Measurements from ENCODE around the gene ELMO1.

Gene ELMO1

GRCh38 chr7:37110660-37111424 lies 337.8 kb downstream of the ELMO1 start:
- DNase-seq, result no peak

GRCh38 chr7:37109843-37110242 lies 338.8 kb downstream of the ELMO1 start:
- DNase-seq, result no peak

DNA sequence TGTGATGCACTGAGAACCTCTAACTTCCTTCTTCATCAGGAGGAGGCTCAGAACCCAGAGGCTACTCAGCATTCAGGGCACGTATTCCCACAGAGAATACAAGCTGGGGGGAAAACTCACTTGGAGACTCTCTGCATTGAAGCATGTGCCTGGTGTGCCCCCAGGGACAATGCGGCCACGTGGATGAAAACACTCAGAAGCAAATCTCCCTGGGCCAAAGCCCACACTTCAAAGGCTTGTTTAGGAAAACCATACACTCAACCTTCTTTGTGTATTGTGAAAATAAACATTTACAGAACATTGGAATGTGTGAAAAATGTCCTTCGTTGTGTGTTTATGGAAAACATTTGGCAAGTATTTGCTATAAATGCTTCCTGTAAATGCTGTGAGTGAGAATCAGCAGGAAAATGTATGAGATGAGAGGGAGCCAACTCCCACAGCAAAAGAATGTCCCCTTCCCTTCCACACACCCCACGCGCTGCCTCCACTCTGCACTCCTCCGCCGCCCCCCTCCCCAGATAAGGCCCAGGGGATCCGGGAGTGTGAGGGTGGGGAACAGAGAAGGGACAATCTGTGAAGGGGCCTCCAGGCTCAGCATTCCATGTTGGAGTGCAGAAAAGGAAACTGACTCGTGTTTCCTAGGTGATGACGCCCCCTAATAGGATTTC lies 339.5 kb downstream of the ELMO1 start:
- peak; percentile 17 for DNase-seq

DNA sequence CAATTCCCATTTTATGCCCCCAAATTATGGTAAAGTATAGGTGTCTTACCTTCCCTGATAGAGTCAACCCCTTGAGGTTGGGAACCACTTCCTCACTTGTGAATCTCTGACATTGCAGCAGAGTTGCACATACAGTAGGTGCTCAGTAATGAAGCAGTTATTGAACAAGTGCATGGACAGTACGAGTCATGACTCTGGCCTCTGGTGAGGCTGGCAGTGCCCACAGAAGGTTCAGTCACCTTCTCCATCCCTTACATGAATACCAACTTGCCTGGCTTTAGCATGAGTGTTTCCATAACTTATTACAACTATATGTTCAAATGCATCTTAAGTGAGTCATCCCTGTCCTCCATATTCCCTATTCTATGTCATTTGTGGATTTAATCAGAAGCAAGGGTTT lies 340.0 kb downstream of the ELMO1 start:
- DNase-seq, result no peak

DNA sequence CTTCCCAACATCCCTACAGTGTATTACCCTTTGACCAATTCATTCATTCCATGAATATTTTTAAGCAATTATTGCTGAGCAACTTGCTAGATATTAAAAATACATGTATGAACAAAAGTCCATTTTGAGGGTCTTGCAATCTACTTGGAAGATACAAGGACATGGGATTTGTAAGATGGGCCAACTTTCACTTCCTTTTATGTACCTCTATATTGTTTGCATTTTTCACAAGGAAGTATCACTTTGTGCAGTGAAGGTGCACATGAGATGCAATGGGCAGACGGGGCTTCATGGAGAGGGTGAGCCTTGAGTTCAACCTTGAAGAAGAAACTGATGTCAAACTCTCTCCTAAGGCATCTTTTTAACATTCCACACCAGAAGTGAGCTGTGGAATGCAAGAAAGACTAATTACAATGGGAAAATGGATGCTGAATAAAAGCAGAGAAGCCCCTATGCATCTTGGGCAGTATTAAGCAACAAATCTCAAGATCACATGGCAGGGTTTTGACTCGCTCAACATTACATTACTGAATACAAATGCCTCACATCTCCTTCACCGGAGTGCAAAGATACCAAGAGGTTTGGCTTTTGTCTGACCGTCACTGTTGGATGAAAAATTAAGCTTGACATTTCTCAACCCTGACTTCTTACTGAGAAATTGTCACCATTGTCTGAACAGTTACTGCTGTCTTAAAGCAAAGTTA lies 341.5 kb downstream of the ELMO1 start:
- no peak for DNase-seq

DNA sequence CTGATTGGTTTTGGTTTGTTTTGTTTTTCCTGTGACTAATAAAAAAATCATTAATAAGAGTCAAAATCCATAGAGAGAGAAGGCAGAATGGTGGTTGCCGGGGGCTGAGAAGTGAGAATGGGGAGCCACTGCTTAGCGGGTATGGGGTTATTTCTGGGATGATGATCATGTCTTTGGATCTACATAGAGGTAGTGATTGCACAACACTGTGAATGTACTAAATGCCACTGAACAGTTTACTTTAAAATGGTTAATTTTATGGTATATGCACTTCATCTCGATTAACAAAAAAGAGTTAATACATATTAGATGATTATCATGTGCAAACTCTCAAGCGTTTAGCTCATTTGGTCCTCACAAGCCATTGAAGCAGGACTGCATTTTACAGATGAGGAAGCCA lies 342.9 kb downstream of the ELMO1 start:
- DNase-seq, result no peak

- no peak for DNase-seq
Measured at GRCh38 chr7:37104822-37105518, 343.7 kb downstream of the ELMO1 start.

GRCh38 chr7:37102518-37103137 lies 346.0 kb downstream of the ELMO1 start:
- no peak for DNase-seq

DNA sequence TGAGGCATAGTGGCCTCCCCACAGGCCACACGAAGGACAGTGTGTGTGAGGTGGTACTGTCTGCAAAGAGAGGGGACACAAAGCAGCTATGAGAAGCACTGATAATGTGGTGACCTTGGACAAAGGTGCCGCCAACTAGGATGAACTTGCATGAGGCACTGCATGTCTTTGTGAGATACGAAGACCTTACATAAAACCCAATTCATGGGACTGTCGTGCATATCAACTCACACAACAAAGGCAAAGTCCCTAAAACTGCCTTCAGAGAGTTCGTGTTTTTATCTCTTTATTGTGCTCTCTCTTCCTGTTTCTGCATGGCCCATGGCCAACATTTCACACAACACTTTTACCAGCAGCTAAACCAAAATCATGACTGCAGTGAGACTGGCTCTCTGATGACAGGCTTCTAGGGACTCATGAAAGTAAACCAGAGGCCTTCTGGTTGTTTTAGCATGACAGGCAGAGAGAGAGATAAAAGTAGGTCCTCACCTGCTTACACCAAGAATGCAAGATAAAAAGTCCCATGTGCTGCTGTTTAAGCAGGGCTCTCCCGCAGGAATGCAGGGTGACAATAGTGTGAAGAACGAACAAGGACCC lies 347.8 kb downstream of the ELMO1 start:
- DNase-seq, result no peak

DNA sequence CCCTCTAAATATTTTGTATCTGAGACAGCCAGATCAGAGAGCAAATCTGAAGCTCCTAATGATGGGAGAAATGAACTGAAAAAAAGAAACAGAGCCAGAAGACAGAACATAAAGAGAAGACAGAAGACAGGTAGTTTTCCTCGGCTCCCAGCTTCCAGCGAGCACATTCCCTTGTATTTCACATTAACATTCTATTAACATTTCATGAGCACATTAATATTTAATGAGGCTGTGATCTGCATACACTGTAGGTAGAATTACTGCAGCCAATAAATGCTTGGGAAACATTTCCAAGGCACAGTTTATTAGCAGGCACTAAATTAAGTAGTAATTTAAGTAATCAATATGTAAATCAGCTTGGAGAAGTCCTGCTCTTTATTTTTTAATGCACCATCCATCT lies 349.9 kb downstream of the ELMO1 start:
- DNase-seq, result no peak

DNA sequence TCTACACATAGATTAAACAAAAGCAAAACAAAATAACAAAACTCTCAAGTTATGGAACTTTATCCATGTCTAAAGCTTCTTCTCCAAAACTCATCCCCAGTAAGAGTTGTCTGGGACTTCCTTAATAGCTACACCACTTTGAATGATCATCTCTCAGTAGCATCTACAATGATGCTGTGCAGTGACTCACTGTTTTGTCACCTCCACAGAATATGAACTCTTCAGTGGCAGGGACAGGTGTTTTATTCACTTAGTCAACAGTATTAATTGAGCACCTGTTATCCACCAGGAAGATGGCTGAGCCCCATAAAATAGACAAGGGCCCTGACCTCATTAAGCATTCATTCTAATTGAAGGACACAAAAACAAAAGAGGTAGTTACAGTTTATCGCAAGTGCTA lies 350.7 kb downstream of the ELMO1 start:
- no peak for DNase-seq

GRCh38 chr7:37097276-37097675 lies 351.4 kb downstream of the ELMO1 start:
- DNase-seq, result no peak

DNA sequence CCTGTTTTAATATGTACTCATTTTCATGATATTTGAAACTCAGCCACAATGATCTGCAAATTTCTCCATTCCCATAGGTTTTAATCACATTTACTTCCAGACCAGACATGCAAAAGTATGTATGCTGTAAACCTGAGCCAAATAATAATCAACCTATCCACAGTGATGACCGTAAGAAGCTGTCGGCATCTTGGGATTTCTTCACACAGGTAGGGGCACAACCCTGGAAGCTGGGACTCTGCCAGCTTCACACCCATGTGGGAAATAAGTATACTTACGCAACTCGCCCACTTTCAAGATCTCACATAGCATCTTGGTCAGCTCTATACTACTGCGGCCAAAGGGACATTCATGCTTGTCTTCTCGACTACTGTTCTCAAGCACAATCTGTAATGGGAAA lies 352.3 kb downstream of the ELMO1 start:
- DNase-seq, result no peak

DNA sequence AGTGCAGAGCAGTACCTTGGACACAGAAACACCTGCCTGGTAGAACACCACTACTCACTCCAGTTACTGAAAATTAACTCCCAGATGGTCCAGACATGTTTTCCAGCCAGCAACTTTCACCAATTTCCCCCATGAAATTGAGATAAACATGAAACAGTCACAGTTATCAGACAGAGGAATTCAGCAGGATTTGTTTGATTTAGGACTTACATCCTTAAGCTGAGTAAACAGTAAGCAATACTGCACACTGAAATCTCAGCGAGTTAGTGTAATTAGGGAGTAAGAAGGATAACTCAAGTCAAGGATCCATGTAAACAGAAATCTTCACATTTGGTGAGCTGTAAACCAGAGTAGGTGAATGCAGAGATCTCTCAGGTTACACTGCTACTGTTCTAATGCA lies 353.5 kb downstream of the ELMO1 start:
- DNase-seq, result no peak

GRCh38 chr7:37093257-37093656 lies 355.4 kb downstream of the ELMO1 start:
- DNase-seq, result no peak

GRCh38 chr7:37092548-37092947 lies 356.1 kb downstream of the ELMO1 start:
- DNase-seq, result no peak

- no peak for DNase-seq
Measured at GRCh38 chr7:37089972-37090371, 358.7 kb downstream of the ELMO1 start.

DNA sequence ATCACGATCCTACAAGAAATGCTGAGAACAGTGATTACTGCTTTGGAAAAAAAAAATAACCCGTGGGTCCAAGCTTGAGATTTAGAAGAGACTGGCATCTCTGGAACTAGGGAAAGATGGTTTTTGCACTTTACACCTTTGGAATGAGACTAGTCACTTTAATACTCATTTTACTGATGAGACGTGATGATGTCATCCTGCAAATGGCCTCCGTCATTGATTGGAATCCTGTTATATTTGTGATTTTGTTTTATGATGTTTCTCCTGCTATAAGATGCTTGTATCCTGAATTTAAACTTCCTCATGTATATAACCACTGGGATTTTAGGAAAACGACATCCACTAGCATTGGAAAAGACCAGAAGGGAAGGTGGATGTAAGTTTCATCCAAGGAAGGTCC lies 363.1 kb downstream of the ELMO1 start:
- no peak for DNase-seq

- no peak for DNase-seq
Measured at GRCh38 chr7:37084303-37084702, 364.4 kb downstream of the ELMO1 start.

GRCh38 chr7:37083311-37084096 lies 365.2 kb downstream of the ELMO1 start:
- no peak for DNase-seq

DNA sequence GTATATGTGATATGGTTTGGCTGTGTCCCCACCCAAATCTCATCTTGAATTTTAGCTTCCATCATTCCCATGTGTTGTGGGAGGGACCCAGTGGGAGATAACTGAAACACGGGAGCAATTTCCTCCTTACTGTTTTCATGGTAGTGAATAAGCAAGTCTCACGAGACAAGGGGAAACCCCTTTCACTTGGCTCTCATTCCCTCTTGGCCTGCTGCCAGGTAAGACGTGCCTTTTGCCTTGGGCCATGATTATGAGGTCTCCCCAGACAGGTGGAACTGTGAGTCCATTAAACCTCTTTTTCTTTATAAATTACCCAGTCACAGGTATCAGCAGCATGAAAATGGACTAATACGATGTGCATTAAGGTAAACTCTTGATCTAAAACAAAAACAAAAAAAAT lies 367.2 kb downstream of the ELMO1 start:
- DNase-seq, result peak; percentile 43

- DNase-seq, result no peak
Measured at GRCh38 chr7:37079420-37079819, 369.2 kb downstream of the ELMO1 start.
